ENCODE measurements around the gene GJB3. TPM values are rescaled to one million over a fixed set of nuclear protein-coding genes. Genes with fewer than 3 reads are reported as not detected.

The GJB3 gene
- total and polyA plus RNA-seq, 2 donors (not counting 1 experiment from before 2014, with no cell fraction given): not detected

DNA sequence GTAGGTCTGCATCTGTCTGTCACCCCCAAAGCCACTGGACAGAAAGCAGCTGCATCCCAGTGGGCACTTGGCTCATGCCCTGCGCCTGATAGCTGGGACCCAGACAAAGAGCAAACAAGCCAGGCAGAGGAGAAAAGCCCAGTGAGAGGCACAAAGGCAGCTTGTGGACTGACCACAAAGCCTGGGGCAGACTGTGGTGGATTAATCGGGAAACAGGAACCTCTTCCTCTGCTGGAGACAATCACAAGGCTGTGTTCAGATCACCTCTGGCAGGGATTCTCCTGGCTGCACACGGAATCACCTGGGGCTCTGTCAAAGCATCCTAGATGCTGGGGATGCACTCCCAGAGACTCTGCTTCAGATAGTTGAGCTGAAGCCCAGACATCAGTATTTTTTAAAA, 41.4 kb upstream of the GJB3 start:
- Histone ChIP-seq H3K9ac (ENCODE audit: low read length) (no peak overlapping the region), H2AFZ (ENCODE audit: insufficient read depth, low read depth, low read length, poor library complexity, severe bottlenecking) (no peak overlapping the region), H3K79me2 (ENCODE audit: control insufficient read depth, insufficient read depth, low read length) (no peaks in the 10 kb centered on the region), H3K9me3 (ENCODE audit: control extremely low read depth in 1 of 3, control insufficient read depth in 2 of 3, insufficient read depth in 1 of 3, low read length in 2 of 3) (no peaks in the 10 kb centered on the region), H4K20me1 (ENCODE audit: control insufficient read depth, insufficient read depth, low read length, poor library complexity, severe bottlenecking) (no peaks in the 10 kb centered on the region), H3K4me2 (replicated peaks; ENCODE audit: low read depth, low read length, poor library complexity, severe bottlenecking) (no peak overlapping the region), H3K36me3 (replicated peaks in 1 of 2; ENCODE audit: control extremely low read depth in 1 of 2, control insufficient read depth in 1 of 2, extremely low read depth in 1 of 2, insufficient read depth in 2 of 2, low read length in 1 of 2) (no peaks in the 10 kb centered on the region), H3K4me3 (ENCODE audit: control extremely low read depth in 1 of 5, extremely low read depth in 1 of 5, insufficient read depth in 1 of 5, low read depth in 2 of 5, low read length in 4 of 5) (no peak overlapping the region), H3K27me3 (replicated peaks in 1 of 4; ENCODE audit: control extremely low read depth in 1 of 4, control insufficient read depth in 3 of 4, insufficient read depth in 4 of 4, low read length in 3 of 4) (peaks cover 0 to 4% (median 0%) of the 10 kb centered on the region in 4 experiments), H3K4me1 (ENCODE audit: control insufficient read depth in 2 of 2, insufficient read depth in 2 of 2, low read length in 2 of 2) (peaks cover 0 to 5% of the 10 kb centered on the region in 2 donors), H3K27ac (ENCODE audit: low read length in 2 of 2) (no peak overlapping the region)
- H3K4me1 Mint-ChIP-seq: peaks cover 4% of the 10 kb centered on the region
- peaks cover 20% of the 10 kb centered on the region for H3K27me3 Mint-ChIP-seq
- H3K9me3 Mint-ChIP-seq (ENCODE audit: insufficient read depth): no peaks in the 10 kb centered on the region
- intact Hi-C loops (cut with micrococcal nuclease): no loop called here
- DNase-seq: no peak
- ChIA-PET CTCF (interaction anchor here (0.6 kb wide), 1 partner anchor 278 kb away, joined by 3 read pairs; no protein-coding TSS in a partner anchor), POLR2A (no interaction called here)
- no peak for TF ChIP-seq EZH2 (IDR thresholded peaks at IDR 0.05; ENCODE audit: borderline replicate concordance, insufficient read depth, low read depth, low read length, poor library complexity, severe bottlenecking)
- TF ChIP-seq, protein P1, sequence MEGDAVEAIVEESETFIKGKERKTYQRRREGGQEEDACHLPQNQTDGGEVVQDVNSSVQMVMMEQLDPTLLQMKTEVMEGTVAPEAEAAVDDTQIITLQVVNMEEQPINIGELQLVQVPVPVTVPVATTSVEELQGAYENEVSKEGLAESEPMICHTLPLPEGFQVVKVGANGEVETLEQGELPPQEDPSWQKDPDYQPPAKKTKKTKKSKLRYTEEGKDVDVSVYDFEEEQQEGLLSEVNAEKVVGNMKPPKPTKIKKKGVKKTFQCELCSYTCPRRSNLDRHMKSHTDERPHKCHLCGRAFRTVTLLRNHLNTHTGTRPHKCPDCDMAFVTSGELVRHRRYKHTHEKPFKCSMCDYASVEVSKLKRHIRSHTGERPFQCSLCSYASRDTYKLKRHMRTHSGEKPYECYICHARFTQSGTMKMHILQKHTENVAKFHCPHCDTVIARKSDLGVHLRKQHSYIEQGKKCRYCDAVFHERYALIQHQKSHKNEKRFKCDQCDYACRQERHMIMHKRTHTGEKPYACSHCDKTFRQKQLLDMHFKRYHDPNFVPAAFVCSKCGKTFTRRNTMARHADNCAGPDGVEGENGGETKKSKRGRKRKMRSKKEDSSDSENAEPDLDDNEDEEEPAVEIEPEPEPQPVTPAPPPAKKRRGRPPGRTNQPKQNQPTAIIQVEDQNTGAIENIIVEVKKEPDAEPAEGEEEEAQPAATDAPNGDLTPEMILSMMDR (IDR thresholded peaks at IDR 0.05): no peak
- H3K4me3 Mint-ChIP-seq: no peak overlapping the region
- no peak for ATAC-seq (ENCODE audit: low read depth)
- no peak overlapping the region for H3K27ac Mint-ChIP-seq
- WGBS (ENCODE audit: insufficient coverage): 72% methylated on average over 3 of the region's 3 CpGs

DNA sequence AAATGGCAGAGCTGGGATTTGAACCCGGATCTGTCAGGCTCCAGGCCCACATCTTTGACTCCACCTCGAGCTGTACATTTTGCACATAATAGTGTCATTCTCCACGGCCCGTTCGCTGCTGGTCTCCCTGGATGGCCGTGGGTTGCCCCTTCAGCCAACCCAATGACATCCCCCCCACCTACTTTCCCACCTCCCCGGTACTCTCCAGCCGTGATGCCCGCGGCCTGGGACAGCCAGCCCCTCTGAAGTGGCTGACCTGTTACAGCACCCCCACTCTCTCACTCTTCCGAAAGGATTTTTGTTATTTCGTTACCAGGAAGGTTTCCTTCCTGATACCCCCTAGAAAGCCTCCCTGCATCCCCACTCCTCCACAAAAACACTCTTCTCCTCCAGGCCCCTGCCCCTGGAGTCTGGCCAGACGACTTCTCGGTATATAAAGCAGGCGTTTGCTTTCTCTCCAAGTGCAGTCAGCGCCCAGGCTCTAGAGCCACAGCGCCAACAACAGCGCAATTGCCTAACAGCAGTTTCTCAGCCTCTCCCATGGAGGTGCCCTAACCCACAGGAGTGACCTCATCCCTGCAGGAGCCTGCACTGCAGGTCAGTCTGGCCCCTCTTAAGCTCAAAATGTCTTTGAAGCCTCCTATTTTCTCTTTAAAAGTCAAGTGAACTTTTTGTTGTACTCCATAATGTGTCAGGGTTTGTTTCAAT, 40.7 kb upstream of the GJB3 start:
- ATAC-seq (ENCODE audit: low read depth): no peak
- 67% methylated on average over 18 of the region's 18 CpGs for WGBS (ENCODE audit: insufficient coverage)
- ChIA-PET POLR2A (no interaction called here), CTCF (interaction anchor here (4.6 kb wide), 1 partner anchor 1107 kb away, joined by 27 read pairs; no protein-coding TSS in a partner anchor)
- H4K20me1 ChIP-seq (ENCODE audit: control insufficient read depth, insufficient read depth, low read length, poor library complexity, severe bottlenecking): no peaks in the 10 kb centered on the region
- H3K4me1 Mint-ChIP-seq: peaks cover 4% of the 10 kb centered on the region
- H3K27ac Mint-ChIP-seq: no peak overlapping the region
- H3K9me3 Mint-ChIP-seq (ENCODE audit: insufficient read depth): no peaks in the 10 kb centered on the region
- peaks cover 0 to 5% of the 10 kb centered on the region in 2 donors for H3K4me1 ChIP-seq (ENCODE audit: control insufficient read depth in 2 of 2, insufficient read depth in 2 of 2, low read length in 2 of 2)
- H3K36me3 ChIP-seq (replicated peaks in 1 of 2; ENCODE audit: control extremely low read depth in 1 of 2, control insufficient read depth in 1 of 2, extremely low read depth in 1 of 2, insufficient read depth in 2 of 2, low read length in 1 of 2): no peaks in the 10 kb centered on the region
- H3K4me3 ChIP-seq (ENCODE audit: control extremely low read depth in 1 of 5, extremely low read depth in 1 of 5, insufficient read depth in 1 of 5, low read depth in 2 of 5, low read length in 4 of 5): no peak overlapping the region
- no peak overlapping the region for H3K27ac ChIP-seq (ENCODE audit: low read length in 2 of 2)
- TF ChIP-seq, protein P1 (IDR thresholded peaks at IDR 0.05): no peak
- TF ChIP-seq EZH2 (IDR thresholded peaks at IDR 0.05; ENCODE audit: borderline replicate concordance, insufficient read depth, low read depth, low read length, poor library complexity, severe bottlenecking): no peak
- no peak overlapping the region for H3K9ac ChIP-seq (ENCODE audit: low read length)
- no peak overlapping the region for H2AFZ ChIP-seq (ENCODE audit: insufficient read depth, low read depth, low read length, poor library complexity, severe bottlenecking)
- H3K79me2 ChIP-seq (ENCODE audit: control insufficient read depth, insufficient read depth, low read length): no peaks in the 10 kb centered on the region
- intact Hi-C loops (cut with micrococcal nuclease): no loop called here
- H3K4me2 ChIP-seq (replicated peaks; ENCODE audit: low read depth, low read length, poor library complexity, severe bottlenecking): no peak overlapping the region
- DNase-seq: no peak
- no peak overlapping the region for H3K4me3 Mint-ChIP-seq
- H3K27me3 Mint-ChIP-seq: peaks cover 19% of the 10 kb centered on the region
- no peaks in the 10 kb centered on the region for H3K9me3 ChIP-seq (ENCODE audit: control extremely low read depth in 1 of 3, control insufficient read depth in 2 of 3, insufficient read depth in 1 of 3, low read length in 2 of 3)
- peaks cover 0 to 4% (median 0%) of the 10 kb centered on the region in 4 experiments for H3K27me3 ChIP-seq (replicated peaks in 1 of 4; ENCODE audit: control extremely low read depth in 1 of 4, control insufficient read depth in 3 of 4, insufficient read depth in 4 of 4, low read length in 3 of 4)
